GM11168 (cell line): Measurements from ENCODE around the gene DOCK2.
"Not testable (repeated sequence)": the region's sequence is repeated elsewhere in the genome, so short reads cannot be mapped to it uniquely, and the experiment has no call there.

Experiments used
- in situ Hi-C: fragments of 300-500 bp; cut with MboI; formaldehyde crosslinking; loops from one replicate; pipeline ENCODE4 v1.12.0; 2022; ENCODE audit warnings: low sequenced_read_pairs; ENCODE audit not compliant: unreplicated experiment

Gene DOCK2

GRCh38 chr5:169808118-169808581 is 171.1 kb downstream of the DOCK2 start:
- in situ Hi-C loops: no loop called here

- in situ Hi-C loops: not testable (repeated sequence)
Observed at GRCh38 chr5:169808880-169809279, 171.8 kb downstream of the DOCK2 start.

DNA sequence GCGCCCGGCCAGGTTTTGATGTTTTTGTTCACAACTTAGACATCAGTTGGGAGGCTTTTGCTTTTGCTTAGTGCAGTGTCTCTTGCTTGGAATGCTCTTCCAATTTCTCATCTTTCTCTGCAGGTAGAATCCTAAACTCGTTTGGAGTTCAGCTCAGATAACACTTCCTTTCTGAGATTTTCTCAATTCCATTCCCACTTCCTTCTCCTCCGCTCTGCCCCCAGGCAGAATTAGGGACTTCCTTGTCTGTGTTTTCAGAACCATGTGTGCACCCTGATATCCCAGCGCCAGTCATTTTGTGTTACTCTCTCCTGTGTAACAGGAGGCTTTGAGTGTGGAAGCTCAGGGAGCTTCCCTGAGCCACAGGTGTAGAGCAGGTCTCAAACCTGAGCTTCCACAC is 172.2 kb downstream of the DOCK2 start:
- in situ Hi-C loops: no loop called here

GRCh38 chr5:169810524-169810923 is 173.4 kb downstream of the DOCK2 start:
- in situ Hi-C loops: no loop called here

DNA sequence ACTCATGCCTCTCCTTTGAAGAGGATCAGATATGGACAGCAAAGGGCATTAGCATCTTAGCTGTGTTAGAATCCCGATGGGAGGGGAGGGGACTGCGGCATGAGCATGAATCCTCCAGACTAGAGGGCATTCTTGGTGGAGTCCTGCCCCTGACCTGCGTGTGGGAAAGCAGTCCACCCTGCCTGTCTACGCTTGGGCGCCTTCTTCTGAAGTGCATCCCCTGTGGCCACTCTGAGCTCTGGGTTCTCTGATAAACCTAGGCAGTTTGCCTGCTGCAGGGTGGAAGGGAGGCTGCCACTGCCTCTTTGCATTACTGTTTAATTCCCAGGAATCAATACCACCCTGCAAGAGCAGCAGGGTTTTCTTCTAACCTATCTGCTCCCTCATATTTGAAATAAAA is 173.9 kb downstream of the DOCK2 start:
- in situ Hi-C loops: no loop called here

DNA sequence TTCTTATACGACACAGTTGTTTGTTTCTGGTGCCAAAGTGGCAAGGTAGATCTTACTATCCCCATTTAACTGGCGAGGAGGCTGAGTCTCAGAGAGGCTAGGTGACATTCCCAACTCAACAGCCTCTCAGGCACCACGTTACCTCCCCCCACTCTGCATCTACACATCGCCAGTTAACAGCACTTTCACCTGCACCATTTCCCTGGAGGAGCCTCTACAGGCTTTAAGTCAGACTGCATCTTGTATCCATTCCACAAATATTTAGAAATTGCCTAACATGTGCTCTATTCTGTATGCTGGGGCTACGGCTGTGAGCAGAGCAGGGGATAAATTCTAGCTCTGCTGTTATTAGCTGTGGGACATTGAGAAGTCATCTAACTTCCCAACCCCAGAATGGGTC is 174.6 kb downstream of the DOCK2 start:
- in situ Hi-C loops: no loop called here

- in situ Hi-C loops: no loop called here
Observed at GRCh38 chr5:169812786-169813185, 175.7 kb downstream of the DOCK2 start.

GRCh38 chr5:169814045-169814444 is 177.0 kb downstream of the DOCK2 start:
- in situ Hi-C loops: no loop called here

- in situ Hi-C loops: no loop called here
Observed at GRCh38 chr5:169814522-169814921, 177.4 kb downstream of the DOCK2 start.

GRCh38 chr5:169817031-169817430 is 180.0 kb downstream of the DOCK2 start:
- in situ Hi-C loops: no loop called here

DNA sequence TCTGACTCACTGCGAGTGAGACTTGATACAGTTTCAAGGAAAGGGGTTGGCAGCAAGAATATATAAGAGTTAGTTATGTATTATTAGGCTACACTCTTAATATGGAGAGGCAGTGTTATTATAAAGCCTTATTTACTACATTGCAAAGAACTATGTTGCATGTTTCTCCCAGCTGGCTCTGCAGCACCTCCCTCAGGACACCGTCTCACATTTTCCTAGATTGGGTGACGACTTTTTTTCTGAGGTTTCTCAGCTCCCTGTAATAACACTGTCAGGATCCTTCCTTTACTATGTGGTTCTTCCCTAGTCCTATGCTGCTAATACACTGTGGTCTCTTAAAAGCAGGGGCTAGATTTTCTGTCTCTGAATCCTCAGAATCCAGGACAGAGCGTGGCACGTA is 189.5 kb downstream of the DOCK2 start:
- in situ Hi-C loops: no loop called here

- in situ Hi-C loops: no loop called here
Observed at GRCh38 chr5:169827769-169828168, 190.7 kb downstream of the DOCK2 start.

DNA sequence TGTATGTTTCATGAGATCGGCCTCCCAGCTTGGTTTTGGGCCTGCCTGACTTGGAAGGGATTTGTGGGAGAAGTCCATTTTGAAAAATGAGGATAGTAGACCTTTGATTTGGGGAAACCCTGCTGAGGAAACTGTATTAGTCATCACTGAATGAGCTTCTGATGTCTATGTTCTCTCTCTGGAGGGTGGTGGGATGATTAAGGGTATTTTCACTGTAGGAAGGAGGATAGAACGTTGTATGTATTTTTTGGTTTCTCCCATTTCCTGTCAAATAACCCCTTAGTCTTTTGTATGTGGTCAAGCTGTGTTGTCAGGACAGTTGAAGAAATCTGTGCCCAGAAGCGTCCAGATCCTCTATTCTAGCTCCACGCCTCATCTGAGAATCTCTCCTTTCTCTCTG is 191.3 kb downstream of the DOCK2 start:
- in situ Hi-C loops: no loop called here

- in situ Hi-C loops: no loop called here
Observed at GRCh38 chr5:169831331-169831730, 194.3 kb downstream of the DOCK2 start.

- in situ Hi-C loops: no loop called here
Observed at GRCh38 chr5:169832304-169832703, 195.2 kb downstream of the DOCK2 start.

GRCh38 chr5:169832845-169833244 is 195.8 kb downstream of the DOCK2 start:
- in situ Hi-C loops: no loop called here

DNA sequence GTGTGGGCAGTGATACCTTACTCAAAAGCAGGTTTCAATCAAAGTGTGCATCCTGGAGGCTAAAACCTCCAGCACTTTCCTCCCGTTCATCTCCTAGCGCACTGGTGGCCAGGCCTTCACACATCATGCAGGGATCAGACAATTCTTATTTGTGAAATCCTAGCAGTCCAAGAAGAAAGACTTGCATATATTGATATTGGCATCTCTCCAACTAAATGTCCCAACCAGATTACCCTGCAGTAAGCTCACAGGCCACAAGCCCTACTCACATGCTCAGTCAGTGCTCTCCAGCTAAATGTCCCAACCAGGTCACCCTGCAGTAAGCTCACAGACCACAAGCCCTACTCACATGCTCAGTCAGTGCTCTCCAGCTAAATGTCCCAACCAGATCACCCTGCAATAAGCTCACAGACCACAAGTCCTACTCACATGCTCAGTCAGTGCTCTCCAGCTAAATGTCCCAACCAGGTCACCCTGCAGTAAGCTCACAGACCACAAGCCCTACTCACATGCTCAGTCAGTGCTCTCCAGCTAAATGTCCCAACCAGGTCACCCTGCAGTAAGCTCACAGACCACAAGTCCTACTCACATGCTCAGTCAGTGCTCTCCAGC is 196.7 kb downstream of the DOCK2 start:
- in situ Hi-C loops: not testable (repeated sequence)

DNA sequence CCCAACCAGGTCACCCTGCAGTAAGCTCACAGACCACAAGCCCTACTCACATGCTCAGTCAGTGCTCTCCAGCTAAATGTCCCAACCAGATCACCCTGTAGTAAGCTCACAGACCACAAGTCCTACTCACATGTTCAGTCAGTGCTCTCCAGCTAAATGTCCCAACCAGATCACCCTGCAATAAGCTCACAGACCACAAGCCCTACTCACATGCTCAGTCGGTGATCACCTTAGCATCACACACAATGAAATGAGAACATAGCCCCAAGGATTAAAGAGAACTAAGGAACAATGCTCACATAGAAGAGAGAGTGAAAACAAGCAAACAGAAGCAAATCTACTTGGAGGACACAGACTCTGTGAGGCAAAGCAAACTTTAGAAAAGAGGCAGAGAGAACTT is 197.5 kb downstream of the DOCK2 start:
- in situ Hi-C loops: not testable (repeated sequence)

GRCh38 chr5:169836835-169837536 is 199.9 kb downstream of the DOCK2 start:
- in situ Hi-C loops: no loop called here

GRCh38 chr5:169837686-169838085 is 200.6 kb downstream of the DOCK2 start:
- in situ Hi-C loops: no loop called here

- in situ Hi-C loops: no loop called here
Observed at GRCh38 chr5:169838688-169839087, 201.6 kb downstream of the DOCK2 start.

DNA sequence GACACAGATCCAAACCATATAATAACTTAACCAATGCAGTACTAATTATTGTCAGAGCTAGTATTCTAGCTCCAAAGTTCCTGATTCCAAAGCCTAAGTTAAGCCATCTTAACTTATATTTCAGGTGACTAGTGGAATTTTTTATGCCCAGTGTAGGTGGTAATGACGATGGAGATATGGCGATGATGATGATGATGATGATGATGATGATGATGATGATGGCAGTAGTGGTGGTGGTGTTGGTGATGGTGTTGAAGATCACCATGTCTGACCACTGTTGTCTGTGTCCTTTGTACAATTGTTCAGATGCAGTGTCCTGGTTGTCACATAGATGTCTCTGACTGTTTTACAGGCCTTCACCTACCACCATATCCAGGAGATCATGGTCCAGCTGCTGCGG is 203.3 kb downstream of the DOCK2 start:
- in situ Hi-C loops: no loop called here
